ENCODE data around the gene FBF1.

Gene FBF1

DNA sequence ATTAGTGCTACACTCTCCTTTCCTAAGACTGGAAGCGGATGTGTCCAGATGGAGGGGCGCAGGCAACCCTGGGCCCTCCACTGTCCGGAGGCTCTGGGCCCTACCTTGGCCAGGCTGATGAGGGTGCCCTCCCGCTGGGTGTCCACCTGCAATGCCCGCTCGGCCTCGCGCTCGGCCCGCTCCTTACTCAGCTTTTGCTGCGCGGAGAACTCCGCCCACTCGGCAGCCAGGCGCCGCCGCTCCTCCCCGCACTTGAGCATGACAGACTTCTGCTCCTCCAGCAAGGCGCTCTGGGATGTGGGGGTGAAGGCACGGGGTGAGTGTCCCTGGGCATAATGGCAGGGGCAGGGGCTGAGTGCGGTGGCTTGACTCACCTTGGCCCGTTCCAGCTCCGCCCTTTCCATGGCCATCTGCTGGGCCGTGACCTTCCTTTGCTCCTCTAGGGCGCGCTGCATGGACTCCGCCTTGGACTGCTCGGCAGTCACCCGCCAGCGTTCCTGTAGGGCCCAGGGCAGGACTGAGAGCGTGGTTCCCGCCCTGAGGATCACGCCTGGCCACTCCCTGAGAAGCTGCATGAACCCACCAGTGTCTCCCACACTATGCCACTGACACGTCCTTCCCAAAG lies 26.1 kb downstream of the FBF1 start:
- H3K27ac Mint-ChIP-seq: no peak overlapping the region
- peaks cover 4% of the 10 kb centered on the region for H3K36me3 Mint-ChIP-seq (ENCODE audit: low read depth)
- peaks cover 5% of the 10 kb centered on the region for H3K4me1 Mint-ChIP-seq
- TF ChIP-seq, protein P1, sequence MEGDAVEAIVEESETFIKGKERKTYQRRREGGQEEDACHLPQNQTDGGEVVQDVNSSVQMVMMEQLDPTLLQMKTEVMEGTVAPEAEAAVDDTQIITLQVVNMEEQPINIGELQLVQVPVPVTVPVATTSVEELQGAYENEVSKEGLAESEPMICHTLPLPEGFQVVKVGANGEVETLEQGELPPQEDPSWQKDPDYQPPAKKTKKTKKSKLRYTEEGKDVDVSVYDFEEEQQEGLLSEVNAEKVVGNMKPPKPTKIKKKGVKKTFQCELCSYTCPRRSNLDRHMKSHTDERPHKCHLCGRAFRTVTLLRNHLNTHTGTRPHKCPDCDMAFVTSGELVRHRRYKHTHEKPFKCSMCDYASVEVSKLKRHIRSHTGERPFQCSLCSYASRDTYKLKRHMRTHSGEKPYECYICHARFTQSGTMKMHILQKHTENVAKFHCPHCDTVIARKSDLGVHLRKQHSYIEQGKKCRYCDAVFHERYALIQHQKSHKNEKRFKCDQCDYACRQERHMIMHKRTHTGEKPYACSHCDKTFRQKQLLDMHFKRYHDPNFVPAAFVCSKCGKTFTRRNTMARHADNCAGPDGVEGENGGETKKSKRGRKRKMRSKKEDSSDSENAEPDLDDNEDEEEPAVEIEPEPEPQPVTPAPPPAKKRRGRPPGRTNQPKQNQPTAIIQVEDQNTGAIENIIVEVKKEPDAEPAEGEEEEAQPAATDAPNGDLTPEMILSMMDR (IDR thresholded peaks at IDR 0.05; ENCODE audit: unreplicated experiment in 3 of 3): no peak
- H3K4me3 Mint-ChIP-seq: no peak overlapping the region
- H3K9me3 Mint-ChIP-seq: no peaks in the 10 kb centered on the region
- no peaks in the 10 kb centered on the region for H3K27me3 Mint-ChIP-seq (ENCODE audit: low read depth)

DNA sequence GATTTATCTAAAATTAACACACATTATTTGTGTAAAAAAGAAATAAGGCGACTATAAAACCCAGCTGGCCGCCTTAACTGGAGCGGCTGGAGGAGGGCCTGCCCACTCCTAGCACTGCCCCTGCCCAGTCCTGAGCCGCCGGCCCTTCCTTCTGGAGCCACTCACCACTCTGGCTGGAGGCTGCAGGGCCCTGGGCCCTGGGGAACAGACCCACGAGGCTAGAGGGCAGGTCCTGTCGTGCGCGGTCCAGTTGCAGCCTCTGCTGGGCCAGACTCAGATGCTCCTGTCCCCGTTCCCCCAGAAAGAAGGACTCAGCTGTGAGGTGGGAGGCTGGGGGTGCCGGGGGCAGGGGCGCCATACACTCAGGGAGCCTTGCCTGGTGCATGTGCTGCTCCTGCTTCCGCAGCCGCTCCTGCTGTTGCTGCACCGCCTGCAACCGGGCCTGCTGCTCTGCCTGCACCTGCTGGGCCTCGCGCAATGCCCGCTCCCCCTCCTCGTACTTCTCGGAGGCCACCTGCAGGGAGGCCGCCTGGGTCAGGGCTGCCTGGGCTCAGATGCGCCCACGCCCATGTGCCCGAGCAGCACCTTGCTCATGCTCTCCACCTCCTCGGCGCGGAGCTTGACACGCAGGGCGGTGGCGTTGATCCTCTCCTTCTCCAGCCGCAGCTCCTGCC lies 27.2 kb downstream of the FBF1 start:
- TF ChIP-seq, protein P1 (IDR thresholded peaks at IDR 0.05; ENCODE audit: unreplicated experiment in 3 of 3): no peak
- Mint-ChIP-seq H3K4me3 (no peak overlapping the region), H3K9me3 (no peaks in the 10 kb centered on the region), H3K27ac (no peak overlapping the region), H3K27me3 (ENCODE audit: low read depth) (no peaks in the 10 kb centered on the region), H3K36me3 (ENCODE audit: low read depth) (peaks cover 4% of the 10 kb centered on the region), H3K4me1 (peaks cover 5% of the 10 kb centered on the region)

DNA sequence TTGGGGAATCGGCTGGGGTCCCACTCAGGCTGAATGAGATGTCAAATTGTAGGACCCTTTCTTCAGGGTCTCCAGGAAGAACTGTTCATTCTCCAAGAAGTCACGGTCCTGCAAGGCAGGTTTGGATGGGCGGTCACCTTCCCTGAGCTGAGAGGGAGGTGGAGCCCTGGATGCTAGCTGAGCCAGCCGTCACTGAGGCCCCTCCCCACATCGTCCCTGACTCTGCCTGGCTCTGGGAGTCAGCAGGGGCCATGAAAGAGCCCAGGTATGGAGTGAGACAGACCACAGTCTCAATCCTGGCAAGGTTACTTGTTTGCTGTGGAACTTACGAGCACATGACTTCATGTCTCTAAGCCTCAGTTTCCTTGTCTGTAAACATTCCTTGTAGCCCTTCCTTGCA lies 30.1 kb downstream of the FBF1 start:
- TF ChIP-seq, protein P1 (IDR thresholded peaks at IDR 0.05; ENCODE audit: unreplicated experiment in 3 of 3): no peak
- Mint-ChIP-seq H3K36me3 (ENCODE audit: low read depth) (no peaks in the 10 kb centered on the region), H3K4me3 (no peak overlapping the region), H3K4me1 (no peaks in the 10 kb centered on the region), H3K9me3 (no peaks in the 10 kb centered on the region), H3K27me3 (ENCODE audit: low read depth) (no peaks in the 10 kb centered on the region), H3K27ac (no peak overlapping the region)

DNA sequence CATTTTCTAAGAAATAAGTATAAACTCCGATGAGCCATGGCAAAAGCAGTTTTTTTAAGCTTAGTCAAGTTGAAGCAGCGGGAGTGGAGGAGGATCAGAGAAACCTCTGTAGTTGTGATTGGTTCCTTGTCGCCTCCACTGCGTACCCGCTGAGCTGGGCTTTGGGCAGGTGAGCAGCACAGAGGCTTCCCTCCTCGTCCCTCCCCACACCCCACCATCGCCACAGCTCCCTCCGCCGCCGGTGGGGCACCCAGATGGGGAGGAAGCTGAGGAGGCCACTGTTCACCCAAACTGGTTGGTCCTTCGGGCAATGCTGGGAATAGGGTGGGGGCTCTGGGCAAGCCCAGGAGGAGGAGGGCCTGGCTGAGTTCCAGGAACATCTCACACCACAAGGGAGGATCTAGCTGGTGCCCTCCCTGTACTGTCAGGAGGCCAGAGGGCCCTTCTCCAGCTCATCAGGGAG lies 31.0 kb downstream of the FBF1 start:
- H3K4me3 Mint-ChIP-seq: no peak overlapping the region
- no peaks in the 10 kb centered on the region for H3K4me1 Mint-ChIP-seq
- H3K36me3 Mint-ChIP-seq (ENCODE audit: low read depth): no peaks in the 10 kb centered on the region
- H3K27me3 Mint-ChIP-seq (ENCODE audit: low read depth): no peaks in the 10 kb centered on the region
- TF ChIP-seq, protein P1 (IDR thresholded peaks at IDR 0.05; ENCODE audit: unreplicated experiment in 3 of 3): no peak
- H3K27ac Mint-ChIP-seq: peak overlapping the region in 2 of 3 experiments; percentile 35 to 54
- no peaks in the 10 kb centered on the region for H3K9me3 Mint-ChIP-seq

DNA sequence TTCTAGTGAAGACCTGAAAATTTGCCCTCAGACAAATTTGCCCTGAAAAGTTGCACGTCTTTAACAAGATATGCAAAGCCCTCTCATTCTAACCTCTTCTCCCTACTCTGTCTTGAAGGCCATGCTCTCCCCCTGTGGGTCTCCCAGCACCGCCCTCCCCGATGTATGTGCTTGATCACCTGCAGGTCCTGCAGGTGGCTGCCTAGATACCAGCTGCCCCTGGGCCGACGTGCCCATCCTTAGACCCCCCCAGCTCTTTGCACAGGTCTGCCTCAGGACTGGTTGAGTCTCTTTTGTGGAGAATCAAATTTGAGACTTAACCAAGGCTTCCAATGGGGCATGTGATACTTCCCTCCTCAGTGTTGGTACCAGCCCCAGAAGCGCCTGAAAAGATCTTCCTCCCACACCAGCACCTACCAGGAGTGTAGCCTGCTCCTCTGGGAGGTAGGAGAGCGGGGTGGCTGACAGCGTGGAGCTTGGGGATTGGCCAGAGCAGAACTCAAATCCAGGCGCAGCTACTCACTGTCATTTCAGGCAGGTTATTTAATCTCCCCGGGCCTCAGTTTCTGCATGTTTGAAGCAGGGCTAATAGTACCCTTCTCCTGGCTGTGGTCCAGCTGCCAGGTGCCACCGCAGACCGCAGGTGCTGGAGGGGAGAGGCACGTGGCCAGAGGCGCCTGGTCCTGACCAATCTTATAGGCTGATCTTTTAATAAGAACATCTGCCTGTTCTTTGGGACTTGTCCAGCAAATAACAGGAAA lies 31.6 kb downstream of the FBF1 start:
- H3K27me3 Mint-ChIP-seq (ENCODE audit: low read depth): no peaks in the 10 kb centered on the region
- no peaks in the 10 kb centered on the region for H3K36me3 Mint-ChIP-seq (ENCODE audit: low read depth)
- TF ChIP-seq, protein P1 (IDR thresholded peaks at IDR 0.05; ENCODE audit: unreplicated experiment in 3 of 3): no peak

More for the DNA sequence above, 31.6 kb downstream of the FBF1 start:
- Mint-ChIP-seq H3K27ac (peak overlapping the region in 1 of 3 experiments; percentile 39), H3K4me1 (no peaks in the 10 kb centered on the region), H3K4me3 (peak overlapping the region in 1 of 3 experiments; percentile 62), H3K9me3 (no peaks in the 10 kb centered on the region)

Measured in nephron (organoid).